GM21447 (cell line): ENCODE data around the gene GRIN2A.
"Not testable (repeated sequence)": the region's sequence is repeated elsewhere in the genome, so short reads cannot be mapped to it uniquely, and the experiment has no call there.

Experiments
- ATAC-seq: cut with Tn5 transposase; IDR thresholded peaks from one replicate; pipeline ENCODE4 v1.9.1; 2021; ENCODE audit not compliant: unreplicated experiment

GRIN2A gene

DNA sequence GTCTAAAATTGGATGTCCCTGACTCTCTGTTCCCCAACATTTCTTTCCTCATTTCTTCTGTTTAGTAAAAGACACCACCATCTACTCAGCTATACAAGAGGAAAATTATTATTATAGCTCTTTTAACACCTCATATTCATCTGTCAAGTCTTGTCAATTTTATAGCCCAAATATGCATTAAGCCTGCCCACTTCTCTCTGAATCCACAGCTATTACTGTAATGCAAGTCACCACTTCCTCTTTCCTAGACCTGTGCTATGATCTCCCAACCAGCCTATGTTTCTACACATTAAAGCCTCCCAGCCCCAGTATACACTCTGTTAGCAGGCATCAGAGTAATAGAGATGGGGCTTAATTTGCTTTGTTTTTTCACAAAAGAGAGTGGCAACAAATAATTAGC, 252.9 kb downstream of the GRIN2A start:
- no peak for ATAC-seq

GRCh38 chr16:9922441-9922840, 259.8 kb downstream of the GRIN2A start:
- ATAC-seq, result no peak

- no peak for ATAC-seq
These were observed 260.2 kb downstream of the GRIN2A start for GRCh38 chr16:9921997-9922396.

- no peak for ATAC-seq
These were observed 262.8 kb downstream of the GRIN2A start for GRCh38 chr16:9919460-9919859.

DNA sequence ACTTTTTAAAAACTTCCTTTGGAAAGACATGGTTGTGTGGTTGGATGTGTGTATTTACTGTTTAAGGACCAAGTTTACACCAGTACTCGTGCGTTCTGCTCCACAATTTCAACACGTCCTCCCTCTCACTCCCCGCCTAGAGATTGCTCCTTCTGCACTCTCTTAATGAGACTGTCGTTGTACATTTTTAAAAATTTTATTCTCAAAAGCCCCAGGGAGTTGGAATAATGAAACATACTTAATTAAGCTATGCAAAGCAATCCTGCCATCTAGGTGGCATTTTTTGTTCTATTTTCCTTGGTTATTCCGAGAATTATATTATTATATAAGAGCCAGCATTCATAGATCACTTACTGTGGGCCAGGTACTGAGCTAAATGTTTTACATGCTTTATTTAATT, 264.5 kb downstream of the GRIN2A start:
- no peak for ATAC-seq

GRCh38 chr16:9913604-9914326, 268.5 kb downstream of the GRIN2A start:
- no peak for ATAC-seq

GRCh38 chr16:9911989-9912388, 270.2 kb downstream of the GRIN2A start:
- ATAC-seq, result no peak

GRCh38 chr16:9911231-9911630, 271.0 kb downstream of the GRIN2A start:
- no peak for ATAC-seq

DNA sequence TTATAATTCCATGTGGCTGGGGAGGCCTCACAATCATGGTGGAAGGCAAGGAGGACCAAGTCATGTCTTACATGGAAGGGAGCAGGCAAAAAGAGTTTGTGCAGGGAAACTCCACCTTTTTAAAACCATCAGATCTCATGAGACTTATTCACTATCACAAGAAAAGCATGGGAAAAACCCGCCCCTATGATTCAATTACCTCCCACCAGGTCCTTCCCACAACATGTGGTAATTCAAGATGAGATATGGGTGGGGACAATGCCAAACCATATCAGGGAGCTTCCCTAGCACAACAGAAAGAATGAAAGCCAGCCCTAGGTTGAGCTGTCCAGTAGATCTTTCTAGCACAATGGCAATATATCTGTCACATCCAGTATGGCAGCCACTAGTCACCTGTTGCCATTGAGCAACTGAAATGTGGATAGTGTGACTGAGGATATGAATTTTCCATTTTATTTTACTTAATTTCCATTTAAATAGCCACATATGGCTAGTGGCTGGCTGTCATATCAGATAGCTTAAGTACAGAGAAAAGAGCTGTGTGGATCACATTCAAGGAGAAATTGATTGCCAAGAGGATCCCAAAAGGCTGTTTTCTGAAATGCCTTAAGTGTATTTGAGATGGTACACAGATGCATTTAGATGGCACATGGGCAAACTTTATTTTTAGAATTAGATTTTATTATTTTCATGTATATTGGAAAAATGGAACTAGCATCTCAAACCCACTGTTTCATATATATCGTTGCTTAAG, 273.0 kb downstream of the GRIN2A start:
- ATAC-seq, result no peak

- ATAC-seq, result no peak
These were observed 273.6 kb downstream of the GRIN2A start for GRCh38 chr16:9908613-9909012.

DNA sequence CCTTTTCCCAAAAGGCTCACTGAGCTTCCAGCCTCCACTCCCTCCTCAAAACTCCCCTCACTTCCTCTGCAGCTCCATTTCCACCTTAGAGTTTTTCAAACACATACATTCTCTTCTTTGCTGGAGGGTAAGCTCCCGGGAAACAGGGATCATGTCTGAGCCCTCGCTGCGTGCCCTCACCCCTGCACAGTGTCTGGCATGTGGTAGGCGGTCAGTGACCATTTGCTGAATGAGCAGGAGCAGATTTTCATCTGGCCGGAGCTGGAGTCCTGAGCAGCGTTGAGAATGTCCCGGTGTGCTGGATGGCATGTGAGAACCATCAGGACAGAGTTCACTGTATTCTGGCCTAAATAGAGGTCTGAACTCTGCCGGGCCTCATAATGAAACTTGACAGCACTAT, 274.5 kb downstream of the GRIN2A start:
- no peak for ATAC-seq

DNA sequence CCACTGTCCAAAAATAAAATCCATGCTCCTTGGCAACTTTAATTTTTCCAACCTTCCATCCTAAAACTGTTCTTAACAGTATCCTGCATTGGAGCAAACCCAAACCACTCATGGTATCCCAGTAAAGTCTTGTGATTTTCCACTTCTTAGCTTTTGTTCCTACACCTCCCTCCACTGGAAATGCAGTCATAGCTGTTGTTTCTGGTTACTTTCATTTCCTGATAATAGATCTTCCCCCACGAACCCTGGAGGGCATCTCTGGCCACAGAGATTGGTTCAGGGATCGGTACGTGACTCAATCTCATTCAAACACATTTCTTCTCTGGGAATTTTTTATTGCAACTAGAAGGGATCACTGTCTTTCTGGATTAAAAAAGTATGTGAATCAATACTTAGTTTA, 276.0 kb downstream of the GRIN2A start:
- ATAC-seq, result no peak

DNA sequence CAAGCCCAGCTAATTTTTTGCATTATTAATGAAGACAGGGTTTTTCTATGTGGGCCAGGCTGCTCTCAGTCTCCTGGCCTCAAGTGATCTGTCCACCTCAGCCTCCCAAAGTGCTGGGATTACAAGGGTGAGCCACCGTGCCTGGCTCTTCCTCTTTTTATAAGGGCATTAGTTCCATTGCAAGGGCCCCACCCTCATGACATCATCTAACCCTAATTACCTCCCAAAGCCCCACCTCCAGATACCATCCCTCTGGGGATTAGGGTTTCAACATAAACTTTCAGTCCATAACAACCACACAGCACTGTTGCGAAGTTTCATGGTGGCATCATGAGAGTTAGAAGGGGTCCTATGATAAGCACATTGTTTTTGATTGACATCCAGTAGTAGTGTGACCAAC, 277.7 kb downstream of the GRIN2A start:
- no peak for ATAC-seq

DNA sequence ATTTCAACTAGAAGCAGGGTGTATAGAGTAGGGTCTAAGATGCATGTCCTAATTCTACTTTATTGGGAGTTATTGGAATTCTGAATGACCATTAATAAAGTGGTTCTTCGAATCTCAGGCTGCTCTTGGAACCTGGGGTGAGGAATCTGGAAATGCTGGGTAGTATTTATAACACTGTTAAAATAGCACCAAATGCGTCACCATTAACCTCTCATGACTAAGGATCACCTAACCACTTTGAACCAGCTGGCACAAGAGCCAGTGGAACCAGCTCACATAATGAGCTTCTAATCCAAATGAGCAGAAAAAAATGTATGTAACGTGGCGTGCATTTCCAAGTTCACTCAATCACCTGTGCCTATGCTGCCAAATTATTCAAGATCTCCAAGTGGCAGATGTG, 281.7 kb downstream of the GRIN2A start:
- ATAC-seq, result no peak

DNA sequence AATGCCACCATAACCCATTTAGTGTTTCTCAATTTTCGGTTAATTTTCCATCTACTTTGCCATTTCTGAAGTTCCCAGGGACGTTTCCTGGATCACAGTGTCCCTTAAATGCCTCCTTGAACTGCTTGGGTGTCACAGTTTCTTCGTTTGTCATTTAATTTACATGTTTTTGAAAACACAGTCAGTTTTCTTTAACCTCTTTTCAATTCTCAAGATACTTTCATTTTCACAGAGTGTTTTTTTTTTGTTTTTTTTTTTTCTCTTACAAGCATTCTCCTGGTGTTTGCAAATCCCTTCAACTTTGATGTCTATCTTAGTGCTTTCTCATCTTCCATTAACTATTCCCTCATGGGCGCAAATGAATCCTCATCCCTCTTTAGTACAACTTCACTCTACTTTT, 283.7 kb downstream of the GRIN2A start:
- ATAC-seq, result no peak

- no peak for ATAC-seq
These were observed 284.1 kb downstream of the GRIN2A start for GRCh38 chr16:9898124-9898523.

DNA sequence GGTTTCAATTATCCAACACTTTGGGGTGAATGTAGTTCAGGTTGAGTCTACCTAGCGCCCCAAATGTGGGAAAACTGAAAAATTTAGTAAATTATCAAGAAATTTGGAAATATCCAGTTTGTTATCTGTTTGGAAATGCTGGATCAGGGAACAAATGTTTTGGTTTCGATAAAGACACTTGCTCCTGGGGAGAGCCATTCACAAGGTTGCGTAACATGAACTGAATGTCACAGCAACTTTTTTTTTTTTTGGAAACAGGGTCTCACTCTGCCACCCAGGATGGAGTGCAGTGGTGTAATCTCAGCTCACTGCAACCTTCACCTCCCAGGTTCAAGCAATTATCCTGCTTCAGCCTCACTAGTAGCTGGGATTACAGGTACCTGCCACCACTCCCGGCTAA, 286.4 kb downstream of the GRIN2A start:
- no peak for ATAC-seq

DNA sequence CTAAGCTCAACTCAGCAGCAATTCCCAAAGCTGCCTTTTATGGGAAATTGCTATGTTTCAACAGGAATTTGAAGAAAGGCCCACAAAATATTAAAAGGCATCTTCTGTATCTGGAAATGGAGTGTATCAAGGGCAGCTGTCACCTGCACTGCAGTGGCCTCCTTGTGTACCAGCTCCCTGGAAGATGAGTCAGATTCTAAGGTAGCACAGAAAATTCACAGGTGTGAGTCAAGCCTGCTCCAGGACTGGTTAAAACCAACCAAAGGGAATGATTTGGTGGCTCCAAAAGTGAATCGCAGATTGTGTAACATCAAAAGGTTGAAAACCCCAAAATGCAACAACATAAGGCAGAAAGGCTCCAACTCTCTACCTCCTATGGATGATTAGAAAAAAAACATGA, 296.4 kb downstream of the GRIN2A start:
- no peak for ATAC-seq

- no peak for ATAC-seq
These were observed 296.8 kb downstream of the GRIN2A start for GRCh38 chr16:9885467-9885866.

DNA sequence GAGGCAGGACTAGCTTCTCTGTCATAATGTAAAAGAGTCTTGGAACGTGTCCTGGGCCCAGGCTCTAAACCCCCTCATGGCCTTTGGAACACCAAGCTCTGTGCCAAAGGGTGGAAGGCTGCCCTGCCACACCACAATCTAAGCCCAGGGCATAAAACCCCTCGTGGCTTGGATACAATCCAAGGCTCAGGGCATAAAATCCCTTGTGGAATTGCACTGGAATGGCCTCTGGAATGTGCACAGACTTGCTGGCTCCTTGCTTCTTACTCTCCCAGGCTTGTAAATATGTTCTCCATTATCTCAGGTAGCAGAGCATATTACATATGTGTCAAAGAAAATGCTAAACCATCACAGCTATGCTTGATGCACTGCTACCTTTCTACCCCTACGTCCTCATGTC, 306.2 kb downstream of the GRIN2A start:
- ATAC-seq, result not testable (repeated sequence)

DNA sequence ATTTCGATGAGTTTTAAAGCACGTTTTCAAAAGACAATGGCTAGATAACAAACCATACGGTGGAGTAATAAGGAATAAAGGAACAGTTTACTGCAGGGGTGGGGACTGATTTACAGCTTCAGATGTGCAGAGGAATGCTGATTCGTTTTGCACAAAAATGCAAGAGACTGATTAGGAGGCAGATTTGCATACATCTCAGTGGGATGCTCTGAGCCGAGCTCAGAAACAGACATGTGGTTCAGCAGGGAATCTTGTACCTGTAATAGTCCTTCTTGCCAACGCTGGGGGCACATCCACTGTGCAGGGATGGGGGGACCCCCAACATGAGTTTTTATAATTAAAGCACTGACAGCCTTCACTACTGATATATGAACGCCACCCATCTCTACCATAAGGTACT, 308.0 kb downstream of the GRIN2A start:
- ATAC-seq, result no peak

DNA sequence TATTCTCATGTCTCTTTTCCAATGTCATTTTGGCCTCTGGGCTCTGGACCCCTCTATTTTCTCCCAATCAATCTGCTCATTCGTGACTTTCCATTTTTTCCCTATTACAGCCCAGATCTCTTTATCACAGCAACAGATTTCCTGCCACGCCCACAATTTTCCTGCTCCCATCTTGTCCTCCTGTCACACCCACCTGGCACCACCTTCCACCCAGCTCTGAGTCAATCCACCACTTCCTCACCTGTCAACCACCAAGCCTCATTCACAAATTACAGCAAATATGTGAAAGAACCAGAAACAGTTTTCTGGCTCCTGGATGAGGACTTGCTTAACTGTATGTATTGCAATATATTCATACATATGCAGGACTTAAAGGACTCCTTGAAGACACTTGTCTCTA, 311.3 kb downstream of the GRIN2A start:
- no peak for ATAC-seq

GRCh38 chr16:9869776-9870175, 312.5 kb downstream of the GRIN2A start:
- no peak for ATAC-seq
